GM10266 (cell line): ENCODE data around the gene DVL1.
"Not testable (repeated sequence)": the region's sequence is repeated elsewhere in the genome, so short reads cannot be mapped to it uniquely, and the experiment has no call there.

Source experiments
- DNase-seq: peaks from one replicate; pipeline ENCODE4 v3.0.0; 2012; ENCODE audit errors: extremely low spot score
- CTCF ChIP-seq: IDR thresholded peaks from 2 replicates; pipeline ENCODE4 v1.5.1; 2012; ENCODE audit warnings: mild to moderate bottlenecking, low read depth; ENCODE audit not compliant: control insufficient read depth, insufficient read depth; ENCODE audit errors: missing control alignments

The DVL1 gene

GRCh38 chr1:1322418-1322817 is 26.8 kb downstream of the DVL1 start:
- TF ChIP-seq CTCF = no peak
- no peak for DNase-seq

- TF ChIP-seq CTCF = no peak
- DNase-seq = no peak
Measured at GRCh38 chr1:1321477-1321876, 27.7 kb downstream of the DVL1 start.

- no peak for TF ChIP-seq CTCF
- DNase-seq = no peak
Measured at GRCh38 chr1:1320666-1321448, 28.4 kb downstream of the DVL1 start.

- DNase-seq = no peak
- no peak for TF ChIP-seq CTCF
Measured at GRCh38 chr1:1319646-1319941, 29.6 kb downstream of the DVL1 start.

GRCh38 chr1:1318777-1319645 is 30.2 kb downstream of the DVL1 start:
- no peak for DNase-seq
- no peak for TF ChIP-seq CTCF

- TF ChIP-seq CTCF = no peak
- DNase-seq = no peak
Measured at GRCh38 chr1:1318131-1318652, 31.0 kb downstream of the DVL1 start.

GRCh38 chr1:1317420-1317819 is 31.8 kb downstream of the DVL1 start:
- no peak for DNase-seq
- TF ChIP-seq CTCF = no peak

GRCh38 chr1:1316199-1316598 is 33.0 kb downstream of the DVL1 start:
- not testable (repeated sequence) for DNase-seq
